Caco-2 (cell line): ENCODE measurements around the gene OR52R1. TPM values are rescaled to one million over a fixed set of nuclear protein-coding genes. Genes with fewer than 3 reads are reported as not detected.

Experiments
- Bru-seq: library from RNA; stranded (reverse); fragments of 400-500 nt; gene quantifications from one replicate; lab custom pipeline; 2021; lab: Mats Ljungman, UMichigan
- BruChase-seq, 2 experiments: library from RNA; stranded (reverse); fragments of 400-500 nt; gene quantifications; one replicate each; lab custom pipeline; 2021; lab: Mats Ljungman, UMichigan
- BruUV-seq: library from RNA; stranded (reverse); fragments of 400-500 nt; replicated peaks from 2 replicates; lab custom pipeline; 2021; lab: Mats Ljungman, UMichigan
- CTCF ChIA-PET: fragments of 300-600 bp; sonication (Branson Sonifier 250); formaldehyde crosslinking; loops from one replicate; lab custom pipeline; 2022; ENCODE audit warnings: antibody characterized with exemption; lab: Charles Lee
- POLR2A ChIA-PET: fragments of 300-600 bp; sonication (Branson Sonifier 250); formaldehyde crosslinking; loops from one replicate; lab custom pipeline; 2022; ENCODE audit warnings: antibody characterized with exemption; lab: Charles Lee
- DNase-seq, 2 experiments: peaks; one replicate each; pipeline versions ENCODE4 v3.0.0 to v3.0.0-alpha.2; 2020 to 2022
- H3K27me3 ChIP-seq: replicated peaks from 2 replicates; pipeline ENCODE4 v1.6.0; 2011; ENCODE audit warnings: low read length; ENCODE audit not compliant: control insufficient read depth, insufficient read depth
- H3K36me3 ChIP-seq: 2 replicates; pipeline ENCODE4 v1.5.1; 2011; ENCODE audit warnings: low read length; ENCODE audit not compliant: control insufficient read depth, insufficient read depth
- H3K4me1 ChIP-seq: fragments of 250-450 bp; sonication (Bioruptor Pico); 2 replicates; pipeline ENCODE4 v1.5.1; 2020; ENCODE audit warnings: mild to moderate bottlenecking
- H3K4me3 ChIP-seq: 2 replicates; pipeline ENCODE4 v1.5.1; 2011; ENCODE audit warnings: low read depth, mild to moderate bottlenecking, control low read depth, low read length
- H3K9me3 ChIP-seq: fragments of 250-450 bp; sonication (Bioruptor Pico); 2 replicates; pipeline ENCODE4 v1.5.1; 2020; ENCODE audit warnings: mild to moderate bottlenecking, moderate library complexity
- H3K27ac Mint-ChIP-seq: one replicate; pipeline ENCODE4 v1.8.0; 2022; ENCODE audit warnings: mixed read lengths; ENCODE audit not compliant: unreplicated experiment
- H3K27me3 Mint-ChIP-seq: one replicate; pipeline ENCODE4 v1.8.0; 2022; ENCODE audit warnings: mixed read lengths; ENCODE audit not compliant: insufficient read depth, unreplicated experiment
- H3K36me3 Mint-ChIP-seq: one replicate; pipeline ENCODE4 v1.8.0; 2022; ENCODE audit warnings: mild to moderate bottlenecking, mixed read lengths; ENCODE audit not compliant: insufficient read depth, unreplicated experiment
- H3K4me1 Mint-ChIP-seq: one replicate; pipeline ENCODE4 v1.8.0; 2022; ENCODE audit warnings: low read depth, mixed read lengths; ENCODE audit not compliant: unreplicated experiment
- H3K4me3 Mint-ChIP-seq: one replicate; pipeline ENCODE4 v1.8.0; 2022; ENCODE audit warnings: mild to moderate bottlenecking, moderate library complexity, mixed read lengths; ENCODE audit not compliant: unreplicated experiment
- H3K9me3 Mint-ChIP-seq: one replicate; pipeline ENCODE4 v1.8.0; 2022; ENCODE audit warnings: mixed read lengths; ENCODE audit not compliant: unreplicated experiment
- CTCF ChIP-seq, 2 experiments: fragments of 200-600 bp in 1 of 2; IDR thresholded peaks; 1 replicate in 1 of 2; 2 replicates in 1 of 2; pipeline versions ENCODE4 v1.5.1 to v1.8.0; 2011 to 2022; ENCODE audit warnings: antibody characterized with exemption in 1 of 2, control low read depth in 1 of 2, inconsistent platforms in 1 of 2, low read depth in 1 of 2, low read length in 1 of 2, mild to moderate bottlenecking in 1 of 2, moderate library complexity in 1 of 2; ENCODE audit not compliant: insufficient read depth in 1 of 2, severe bottlenecking in 1 of 2, unreplicated experiment in 1 of 2
- intact Hi-C: fragments of 100-400 bp; cut with micrococcal nuclease; formaldehyde crosslinking; loops from one replicate; pipeline ENCODE4 v1.10.0; 2022; ENCODE audit not compliant: unreplicated experiment
- long read RNA-seq: library from polyadenylated mRNA; stranded (forward); transcript quantifications from one replicate; pipeline ENCODE4 v2.0.0, GENCODE V29; 2022
- total RNA-seq: library from RNA; stranded (reverse); gene quantifications from 2 replicates; pipeline ENCODE4 v1.2.3, GENCODE V29; 2022

OR52R1 gene
- total RNA-seq (not detected in 2 replicates), Bru-seq, nascent RNA (not detected), BruChase-seq, experiment 1, labeled RNA remaining after a 2-hour chase (not detected), BruChase-seq, experiment 2, labeled RNA remaining after a 6-hour chase (not detected)
- long read RNA-seq: 0 reads

GRCh38 chr11:4804280-4804679, at the start of gene OR52R1:
OR52R1 (minus strand) TSS chr11:4804380; CDS start chr11:4804380, 0 bp downstream.
- CTCF ChIA-PET: no interaction called here
- Histone ChIP-seq H3K4me1 (no peaks in the 10 kb centered on the region), H3K4me3 (no peak within 1 kb of the TSS), H3K27me3 (no peaks in the 10 kb centered on the region), H3K36me3 (no peaks in the 10 kb centered on the region), H3K9me3 (no peaks in the 10 kb centered on the region)
- peaks cover 5% of the 10 kb centered on the region for H3K27me3 Mint-ChIP-seq
- no peak for DNase-seq
- POLR2A ChIA-PET: no interaction called here
- no peak within 1 kb of the TSS for H3K4me3 Mint-ChIP-seq
- H3K36me3 Mint-ChIP-seq: no peaks in the 10 kb centered on the region
- no peaks in the 10 kb centered on the region for H3K9me3 Mint-ChIP-seq
- no peaks in the 10 kb centered on the region for H3K4me1 Mint-ChIP-seq
- intact Hi-C loops: no loop called here
- no peak for TF ChIP-seq CTCF (IDR thresholded peaks at IDR 0.05; ENCODE audit: insufficient read depth in 1 of 2, low read depth in 1 of 2, low read length in 1 of 2, severe bottlenecking in 1 of 2, unreplicated experiment in 1 of 2)
- no TSS peak for BruUV-seq
- H3K27ac Mint-ChIP-seq: no peak within 1 kb of the TSS

GRCh38 chr11:4851033-4851432, 46.9 kb upstream of the OR52R1 start:
- no peak for DNase-seq
- Mint-ChIP-seq H3K27me3 (peaks cover 3% of the 10 kb centered on the region), H3K4me3 (no peak overlapping the region), H3K9me3 (no peaks in the 10 kb centered on the region), H3K36me3 (no peaks in the 10 kb centered on the region), H3K4me1 (no peaks in the 10 kb centered on the region), H3K27ac (no peak overlapping the region)
- H3K36me3 ChIP-seq: no peaks in the 10 kb centered on the region
- H3K9me3 ChIP-seq: no peaks in the 10 kb centered on the region
- POLR2A ChIA-PET: no interaction called here
- no peaks in the 10 kb centered on the region for H3K4me1 ChIP-seq
- CTCF ChIA-PET: no interaction called here
- intact Hi-C loops: no loop called here
- no peaks in the 10 kb centered on the region for H3K27me3 ChIP-seq
- no peak overlapping the region for H3K4me3 ChIP-seq
- no peak for TF ChIP-seq CTCF (IDR thresholded peaks at IDR 0.05; ENCODE audit: insufficient read depth in 1 of 2, low read depth in 1 of 2, low read length in 1 of 2, severe bottlenecking in 1 of 2, unreplicated experiment in 1 of 2)
- BruUV-seq: no TSS peak

GRCh38 chr11:4848908-4849532, 44.8 kb upstream of the OR52R1 start, which contains the start of gene OR51S1:
OR51S1 (minus strand) TSS chr11:4849208; CDS start chr11:4849208, 0 bp downstream.
- Mint-ChIP-seq H3K27me3 (no peaks in the 10 kb centered on the region), H3K4me3 (no peak within 1 kb of the TSS)
- POLR2A ChIA-PET: no interaction called here

More at GRCh38 chr11:4848908-4849532, 44.8 kb upstream of the OR52R1 start, which contains the start of gene OR51S1:
- Mint-ChIP-seq H3K4me1 (no peaks in the 10 kb centered on the region), H3K27ac (no peak within 1 kb of the TSS), H3K36me3 (no peaks in the 10 kb centered on the region), H3K9me3 (no peaks in the 10 kb centered on the region)
- no TSS peak for BruUV-seq
- CTCF ChIA-PET: no interaction called here
- intact Hi-C loops: no loop called here
- TF ChIP-seq CTCF (IDR thresholded peaks at IDR 0.05; ENCODE audit: insufficient read depth in 1 of 2, low read depth in 1 of 2, low read length in 1 of 2, severe bottlenecking in 1 of 2, unreplicated experiment in 1 of 2): no peak
- no peaks in the 10 kb centered on the region for H3K4me1 ChIP-seq
- H3K4me3 ChIP-seq: no peak within 1 kb of the TSS
- H3K36me3 ChIP-seq: no peaks in the 10 kb centered on the region
- no peaks in the 10 kb centered on the region for H3K27me3 ChIP-seq
- H3K9me3 ChIP-seq: no peaks in the 10 kb centered on the region
- no peak for DNase-seq
